Mammary epithelial cell (primary cell): ENCODE data around the gene YPEL2.

Experiments used
- EZH2 ChIP-seq: IDR thresholded peaks from 2 replicates; pipeline ENCODE4 v1.6.1; 2012; ENCODE audit warnings: low read length, inconsistent platforms, borderline replicate concordance
- TF ChIP-seq, protein P1 (sequence below), 2 donors: IDR thresholded peaks in 1 of 2; conservative IDR thresholded peaks in 1 of 2; 2 replicates each; pipeline ENCODE4 v1.5.1; 2011 to 2012; ENCODE audit warnings: inconsistent platforms in 2 of 2, low read length in 2 of 2, mild to moderate bottlenecking in 2 of 2, control low read depth in 1 of 2, low read depth in 1 of 2; ENCODE audit not compliant: insufficient read depth in 1 of 2; ENCODE audit errors: extremely low read depth in 1 of 2

DNA sequence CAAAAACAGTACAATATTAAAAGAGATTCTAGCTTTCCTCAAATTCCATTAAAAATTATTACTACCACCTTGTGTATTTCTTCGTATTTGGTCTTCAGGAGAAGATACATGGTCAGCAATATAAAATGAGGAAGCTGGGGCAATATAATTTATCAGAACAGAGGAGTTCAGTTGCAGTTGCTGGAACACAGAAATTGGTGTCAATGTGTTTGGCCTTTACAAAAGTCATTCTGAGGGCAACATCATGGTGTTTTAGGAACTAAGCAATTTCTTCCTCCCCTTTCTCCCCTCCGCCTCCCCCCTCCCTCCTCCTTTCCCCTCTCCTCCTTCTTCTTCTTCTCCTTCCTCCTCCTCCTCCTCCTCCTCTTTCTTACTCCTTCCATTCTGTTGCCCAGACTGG is 102.1 kb downstream of the YPEL2 start:
- no peak for TF ChIP-seq EZH2
- TF ChIP-seq, protein P1, sequence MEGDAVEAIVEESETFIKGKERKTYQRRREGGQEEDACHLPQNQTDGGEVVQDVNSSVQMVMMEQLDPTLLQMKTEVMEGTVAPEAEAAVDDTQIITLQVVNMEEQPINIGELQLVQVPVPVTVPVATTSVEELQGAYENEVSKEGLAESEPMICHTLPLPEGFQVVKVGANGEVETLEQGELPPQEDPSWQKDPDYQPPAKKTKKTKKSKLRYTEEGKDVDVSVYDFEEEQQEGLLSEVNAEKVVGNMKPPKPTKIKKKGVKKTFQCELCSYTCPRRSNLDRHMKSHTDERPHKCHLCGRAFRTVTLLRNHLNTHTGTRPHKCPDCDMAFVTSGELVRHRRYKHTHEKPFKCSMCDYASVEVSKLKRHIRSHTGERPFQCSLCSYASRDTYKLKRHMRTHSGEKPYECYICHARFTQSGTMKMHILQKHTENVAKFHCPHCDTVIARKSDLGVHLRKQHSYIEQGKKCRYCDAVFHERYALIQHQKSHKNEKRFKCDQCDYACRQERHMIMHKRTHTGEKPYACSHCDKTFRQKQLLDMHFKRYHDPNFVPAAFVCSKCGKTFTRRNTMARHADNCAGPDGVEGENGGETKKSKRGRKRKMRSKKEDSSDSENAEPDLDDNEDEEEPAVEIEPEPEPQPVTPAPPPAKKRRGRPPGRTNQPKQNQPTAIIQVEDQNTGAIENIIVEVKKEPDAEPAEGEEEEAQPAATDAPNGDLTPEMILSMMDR (conservative IDR thresholded peaks at IDR 0.05 in 1 of 2, IDR thresholded peaks at IDR 0.05 in 1 of 2; ENCODE audit: extremely low read depth in 1 of 2, insufficient read depth in 1 of 2, low read depth in 1 of 2, low read length in 2 of 2) = no peak
